Endothelial cell (in vitro differentiated cells): ENCODE results near the gene ADD2. TPM values are rescaled to one million over a fixed set of nuclear protein-coding genes. Genes with fewer than 3 reads are reported as not detected.

Source experiments
- DNase-seq: peaks from one replicate; pipeline ENCODE4 v3.0.0; 2021; ENCODE audit warnings: low spot score
- H3K27ac Mint-ChIP-seq: one replicate; pipeline ENCODE4 v1.8.0; 2021; ENCODE audit warnings: mixed read lengths, inconsistent platforms; ENCODE audit not compliant: unreplicated experiment
- H3K27me3 Mint-ChIP-seq: one replicate; pipeline ENCODE4 v1.8.0; 2021; ENCODE audit warnings: mild to moderate bottlenecking, moderate library complexity, mixed read lengths, inconsistent platforms; ENCODE audit not compliant: unreplicated experiment
- H3K36me3 Mint-ChIP-seq: one replicate; pipeline ENCODE4 v1.8.0; 2021; ENCODE audit warnings: mild to moderate bottlenecking, low read depth, mixed read lengths, inconsistent platforms; ENCODE audit not compliant: unreplicated experiment
- H3K4me1 Mint-ChIP-seq: one replicate; pipeline ENCODE4 v1.8.0; 2021; ENCODE audit warnings: mild to moderate bottlenecking, mixed read lengths, inconsistent platforms; ENCODE audit not compliant: unreplicated experiment
- H3K4me3 Mint-ChIP-seq: one replicate; pipeline ENCODE4 v1.8.0; 2021; ENCODE audit warnings: mild to moderate bottlenecking, mixed read lengths, inconsistent platforms; ENCODE audit not compliant: unreplicated experiment
- H3K9me3 Mint-ChIP-seq: one replicate; pipeline ENCODE4 v1.8.0; 2021; ENCODE audit warnings: mixed read lengths, inconsistent platforms; ENCODE audit not compliant: unreplicated experiment
- CTCF ChIP-seq: fragments of 200-600 bp; sonication (generic); IDR thresholded peaks from one replicate; pipeline ENCODE4 v1.5.0; 2021; ENCODE audit warnings: antibody characterized with exemption; ENCODE audit not compliant: unreplicated experiment
- total RNA-seq: library from RNA; stranded (reverse); fragmentation: NEBNext Ultra II Directional; extraction: Animal tissue kit (Norgen Biotek cat#: 25700); gene quantifications from one replicate; pipeline ENCODE4 v1.2.1, GENCODE V29; 2021; ENCODE audit not compliant: unreplicated experiment

The ADD2 gene
- total RNA-seq, 1 donor from 2014 or later: 54.0 TPM

DNA sequence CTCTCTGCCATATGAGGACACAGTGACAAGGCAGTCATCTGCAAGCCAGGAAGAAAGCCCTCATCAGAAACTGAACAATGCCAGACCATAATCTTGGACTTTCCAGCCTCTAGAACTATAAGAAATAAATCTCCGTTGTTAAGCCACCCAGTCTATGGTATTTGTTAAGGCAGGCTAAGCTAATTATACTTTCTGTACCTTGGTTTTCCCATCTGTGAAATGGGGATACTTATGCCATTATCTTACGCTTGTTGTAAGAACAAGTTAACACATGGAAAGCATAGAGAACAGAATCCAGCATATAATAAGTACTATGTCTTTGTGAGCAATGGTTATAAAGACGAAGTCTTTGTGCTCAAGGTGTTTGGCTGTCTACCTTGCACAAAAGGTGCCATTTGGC is 8.3 kb upstream of the ADD2 start:
- Mint-ChIP-seq H3K27ac (no peak overlapping the region), H3K4me3 (no peak overlapping the region), H3K36me3 (no peaks in the 10 kb centered on the region), H3K4me1 (no peaks in the 10 kb centered on the region), H3K27me3 (no peaks in the 10 kb centered on the region), H3K9me3 (no peaks in the 10 kb centered on the region)
- no peak for DNase-seq
- no peak for TF ChIP-seq CTCF

DNA sequence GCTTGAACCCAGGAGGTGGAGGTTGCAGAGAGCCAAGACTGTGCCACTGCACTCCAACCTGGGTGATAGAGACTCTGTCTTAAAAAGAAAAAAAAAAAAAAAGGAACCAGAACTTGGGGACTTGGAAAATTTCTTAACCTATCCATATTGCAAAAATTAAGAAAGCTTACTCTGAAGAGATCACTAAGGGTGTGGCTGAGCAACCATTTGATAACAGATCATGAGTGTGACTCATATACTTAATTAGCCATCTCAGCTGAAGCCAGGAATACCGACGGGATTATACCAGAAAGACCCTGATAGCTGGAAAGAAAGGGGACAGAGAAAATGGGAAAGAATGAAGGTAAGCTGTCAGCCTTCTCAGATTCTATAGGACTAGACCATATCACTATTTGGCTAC is 7.1 kb upstream of the ADD2 start:
- no peak overlapping the region for H3K27ac Mint-ChIP-seq
- TF ChIP-seq CTCF: no peak
- no peaks in the 10 kb centered on the region for H3K36me3 Mint-ChIP-seq
- no peak for DNase-seq
- H3K27me3 Mint-ChIP-seq: no peaks in the 10 kb centered on the region
- H3K4me1 Mint-ChIP-seq: no peaks in the 10 kb centered on the region
- H3K9me3 Mint-ChIP-seq: no peaks in the 10 kb centered on the region
- no peak overlapping the region for H3K4me3 Mint-ChIP-seq

GRCh38 chr2:70772486-70773155 is 4.6 kb upstream of the ADD2 start:
- H3K27ac Mint-ChIP-seq: no peak overlapping the region
- TF ChIP-seq CTCF: no peak
- H3K36me3 Mint-ChIP-seq: no peaks in the 10 kb centered on the region
- H3K27me3 Mint-ChIP-seq: no peaks in the 10 kb centered on the region
- no peaks in the 10 kb centered on the region for H3K9me3 Mint-ChIP-seq
- H3K4me1 Mint-ChIP-seq: peaks cover 5% of the 10 kb centered on the region
- DNase-seq: no peak
- H3K4me3 Mint-ChIP-seq: no peak overlapping the region

- Mint-ChIP-seq H3K4me1 (peaks cover 9% of the 10 kb centered on the region), H3K9me3 (no peaks in the 10 kb centered on the region), H3K4me3 (no peak overlapping the region), H3K27me3 (peaks cover 2% of the 10 kb centered on the region), H3K36me3 (no peaks in the 10 kb centered on the region), H3K27ac (no peak overlapping the region)
- TF ChIP-seq CTCF: no peak
- DNase-seq: no peak
Measured at GRCh38 chr2:70771446-70771845, 3.4 kb upstream of the ADD2 start.

DNA sequence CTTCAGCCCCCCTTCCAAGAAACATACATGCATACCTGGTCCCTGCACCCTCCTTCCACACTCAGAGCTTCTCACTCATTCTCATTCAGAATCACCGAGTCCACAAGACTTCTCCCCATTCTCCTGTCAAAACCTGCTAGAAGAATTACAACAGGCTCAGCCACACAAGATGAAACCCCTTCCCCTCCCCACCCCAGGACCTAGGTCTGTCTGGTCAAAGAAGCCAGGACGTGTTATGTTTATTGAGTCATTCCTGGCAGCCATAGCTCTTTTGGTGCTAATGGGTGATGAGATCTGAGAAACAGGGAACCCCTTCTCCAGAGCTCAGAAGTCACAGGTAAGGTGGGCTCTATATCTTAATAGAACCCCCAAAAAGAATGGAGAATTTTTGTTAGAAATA is 1.4 kb upstream of the ADD2 start:
- peaks cover 2% of the 10 kb centered on the region for H3K27me3 Mint-ChIP-seq
- DNase-seq: no peak
- H3K9me3 Mint-ChIP-seq: no peaks in the 10 kb centered on the region
- H3K4me3 Mint-ChIP-seq: no peak overlapping the region
- H3K27ac Mint-ChIP-seq: no peak overlapping the region
- H3K4me1 Mint-ChIP-seq: peaks cover 11% of the 10 kb centered on the region
- TF ChIP-seq CTCF: no peak
- H3K36me3 Mint-ChIP-seq: no peaks in the 10 kb centered on the region
